Neural crest cell (in vitro differentiated cells): ENCODE measurements around the gene NACAD. TPM values are rescaled to one million over a fixed set of nuclear protein-coding genes. Genes with fewer than 3 reads are reported as not detected.

ENCODE experiments used
- DNase-seq: peaks from one replicate; pipeline ENCODE4 v3.0.0; 2021; ENCODE audit warnings: low read depth, mixed read lengths, low spot score
- H3K27ac Mint-ChIP-seq: one replicate; pipeline ENCODE4 v1.8.0; 2021; ENCODE audit warnings: mild to moderate bottlenecking, mixed read lengths; ENCODE audit not compliant: unreplicated experiment
- H3K27me3 Mint-ChIP-seq: 2 replicates; pipeline ENCODE4 v1.8.0; 2021; ENCODE audit warnings: low read depth, mild to moderate bottlenecking, mixed read lengths
- H3K36me3 Mint-ChIP-seq: 2 replicates; pipeline ENCODE4 v1.8.0; 2021; ENCODE audit warnings: low read depth, mild to moderate bottlenecking, mixed read lengths
- H3K4me1 Mint-ChIP-seq: 2 replicates; pipeline ENCODE4 v1.8.0; 2021; ENCODE audit warnings: mixed read lengths
- H3K4me3 Mint-ChIP-seq: one replicate; pipeline ENCODE4 v1.8.0; 2021; ENCODE audit warnings: mild to moderate bottlenecking, mixed read lengths
- H3K9me3 Mint-ChIP-seq: 2 replicates; pipeline ENCODE4 v1.8.0; 2021; ENCODE audit warnings: mixed read lengths
- CTCF ChIP-seq: fragments of 200-600 bp; sonication (generic); conservative IDR thresholded peaks from 2 replicates; pipeline ENCODE4 v1.5.0; 2021; ENCODE audit warnings: antibody characterized with exemption, mild to moderate bottlenecking
- total RNA-seq: library from RNA; stranded (reverse); gene quantifications from 2 replicates; pipeline ENCODE4 v1.2.1, GENCODE V29; 2021

NACAD gene
- total RNA-seq, 1 donor from 2014 or later = 9.7 TPM

- H3K27ac Mint-ChIP-seq = no peak overlapping the region
- H3K36me3 Mint-ChIP-seq = peaks cover 3% of the 10 kb centered on the region
- no peaks in the 10 kb centered on the region for H3K9me3 Mint-ChIP-seq
- no peak overlapping the region for H3K4me3 Mint-ChIP-seq
- H3K27me3 Mint-ChIP-seq = no peaks in the 10 kb centered on the region
- no peaks in the 10 kb centered on the region for H3K4me1 Mint-ChIP-seq
- DNase-seq = no peak
- TF ChIP-seq CTCF = no peak
These were observed 15.6 kb downstream of the NACAD start for GRCh38 chr7:45073031-45073785.

- no peak for TF ChIP-seq CTCF
- Mint-ChIP-seq H3K4me3 (no peak overlapping the region), H3K4me1 (no peaks in the 10 kb centered on the region), H3K9me3 (no peaks in the 10 kb centered on the region), H3K27ac (no peak overlapping the region), H3K36me3 (peaks cover 3% of the 10 kb centered on the region), H3K27me3 (no peaks in the 10 kb centered on the region)
- DNase-seq = no peak
These were observed 16.4 kb downstream of the NACAD start for GRCh38 chr7:45072131-45073030.

GRCh38 chr7:45071528-45071927, 17.2 kb downstream of the NACAD start:
- DNase-seq = no peak
- no peaks in the 10 kb centered on the region for H3K4me1 Mint-ChIP-seq
- H3K9me3 Mint-ChIP-seq = no peaks in the 10 kb centered on the region
- H3K27ac Mint-ChIP-seq = no peak overlapping the region
- H3K27me3 Mint-ChIP-seq = no peaks in the 10 kb centered on the region
- no peak overlapping the region for H3K4me3 Mint-ChIP-seq
- TF ChIP-seq CTCF = no peak
- peaks cover 3% of the 10 kb centered on the region for H3K36me3 Mint-ChIP-seq

- Mint-ChIP-seq H3K27ac (no peak overlapping the region), H3K9me3 (no peaks in the 10 kb centered on the region)
These were observed 18.5 kb downstream of the NACAD start for GRCh38 chr7:45070254-45070642.

More at GRCh38 chr7:45070254-45070642, 18.5 kb downstream of the NACAD start:
- H3K27me3 Mint-ChIP-seq = no peaks in the 10 kb centered on the region
- peaks cover 2% of the 10 kb centered on the region for H3K36me3 Mint-ChIP-seq
- no peak for DNase-seq
- no peak overlapping the region for H3K4me3 Mint-ChIP-seq
- no peak for TF ChIP-seq CTCF
- H3K4me1 Mint-ChIP-seq = no peaks in the 10 kb centered on the region
